T1000 (cell line): ENCODE results near the gene WNT11.

Experiments
- DNase-seq: peaks from one replicate; lab custom pipeline; 2025; ENCODE audit warnings: mixed read lengths; lab: John Stamatoyannopoulos, UW

Gene WNT11

DNA sequence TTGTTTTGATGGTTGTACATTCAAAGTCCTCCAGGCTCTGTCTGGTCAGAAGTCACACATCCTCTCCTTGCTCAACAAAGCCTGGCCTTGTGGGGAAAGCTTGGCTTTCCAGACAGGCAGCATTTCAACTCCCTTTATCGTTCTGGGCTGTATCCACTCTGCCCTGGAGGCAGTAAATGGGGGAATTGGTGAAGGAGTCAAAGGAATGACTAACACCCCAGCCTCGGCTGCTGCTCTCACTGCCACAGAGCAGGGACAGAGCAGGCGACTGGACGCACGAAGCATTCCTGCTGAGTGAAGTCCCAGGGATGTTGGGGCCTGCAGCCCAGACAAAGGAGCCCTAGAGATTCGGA, 52.8 kb downstream of the WNT11 start:
- peak; percentile 39 for DNase-seq

DNA sequence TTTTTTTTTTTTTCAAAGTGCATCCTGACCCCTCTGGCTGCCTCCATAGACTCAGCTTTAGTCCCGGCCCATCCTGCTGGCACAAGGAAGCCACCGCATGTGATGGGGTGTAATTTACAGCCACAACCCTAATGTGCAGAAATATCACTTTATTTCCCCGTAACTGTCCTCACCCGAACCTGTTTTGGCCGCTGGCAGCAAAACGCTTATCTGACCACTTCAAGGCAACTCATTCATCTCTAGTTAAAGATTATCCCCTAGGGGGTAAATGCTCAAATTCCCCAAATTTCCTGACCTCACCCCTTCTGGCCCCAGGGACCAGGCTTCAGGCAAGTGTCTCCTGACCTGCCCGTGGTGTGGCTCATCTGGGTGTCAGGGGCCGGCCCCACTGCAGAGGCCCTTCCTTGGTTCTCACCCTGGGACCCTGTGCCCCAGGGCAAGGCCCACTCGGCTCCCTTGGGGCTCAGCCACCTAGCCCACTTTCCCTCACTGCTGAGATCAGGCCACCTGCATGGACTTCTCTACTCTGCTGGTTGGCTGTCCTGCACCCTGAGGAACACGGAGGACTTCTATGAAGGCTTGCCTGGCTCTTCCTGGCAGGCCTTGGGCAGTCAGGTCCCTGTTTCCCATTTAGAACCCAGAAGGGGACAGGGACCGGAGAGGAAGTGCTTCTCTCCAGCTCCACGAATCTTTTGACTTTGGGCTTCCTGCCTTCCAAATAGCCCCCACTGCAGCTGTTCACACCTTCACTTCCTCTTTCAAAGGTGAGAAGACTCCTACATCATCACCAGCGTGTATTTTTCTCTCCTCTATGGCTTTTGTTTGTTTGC, 53.3 kb downstream of the WNT11 start:
- DNase-seq, result no peak

DNA sequence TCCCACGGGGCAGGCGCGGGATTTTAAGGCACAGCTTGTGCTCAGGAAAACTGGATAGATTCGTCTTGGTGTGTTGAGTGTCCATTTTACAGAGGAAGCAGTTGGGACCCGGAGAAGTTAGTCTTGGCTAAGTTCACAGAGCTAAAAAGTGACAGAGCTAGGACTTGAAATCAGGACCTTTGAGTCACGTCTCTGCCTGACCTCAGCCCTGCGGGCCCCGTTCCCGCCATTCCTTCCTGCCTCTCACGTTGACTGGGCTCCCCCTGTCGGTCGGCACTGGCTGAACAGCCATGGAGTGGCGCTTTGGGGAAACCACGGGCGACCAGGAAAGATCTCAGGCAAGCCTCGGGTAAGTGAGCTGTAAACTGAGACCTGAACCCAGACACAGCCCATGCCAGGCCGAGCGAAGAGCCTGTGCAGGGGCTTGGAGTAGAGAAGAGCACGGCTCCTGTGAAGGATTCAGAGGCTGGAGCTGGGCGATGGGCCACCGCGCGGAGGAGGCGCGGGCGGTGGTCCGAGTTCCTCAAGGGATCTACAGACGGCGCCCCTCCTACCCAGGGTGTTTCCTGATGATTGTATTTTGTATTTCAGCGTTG, 54.1 kb downstream of the WNT11 start:
- no peak for DNase-seq

GRCh38 chr11:76151556-76152085, 54.7 kb downstream of the WNT11 start:
- no peak for DNase-seq

DNA sequence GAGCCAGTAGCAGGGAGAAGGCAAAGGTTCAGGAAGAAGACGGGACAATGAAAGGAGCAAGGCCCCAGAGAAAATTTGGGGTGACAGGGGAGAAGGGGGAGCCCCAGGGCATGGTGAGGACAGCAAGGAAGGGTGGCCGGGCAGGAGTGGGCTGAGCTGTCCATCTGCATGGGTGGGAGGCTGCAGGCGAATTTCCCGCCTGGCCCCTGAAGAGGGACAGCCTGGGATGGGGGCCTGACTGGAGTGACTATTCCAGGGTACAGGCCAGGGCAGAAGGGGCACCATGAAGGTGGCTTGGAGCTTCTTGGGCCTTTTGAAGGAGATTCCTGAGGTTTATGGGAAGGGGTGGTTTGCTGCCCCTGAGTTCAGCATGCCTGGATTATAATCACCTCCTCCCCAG, 56.2 kb downstream of the WNT11 start:
- DNase-seq, result no peak

DNA sequence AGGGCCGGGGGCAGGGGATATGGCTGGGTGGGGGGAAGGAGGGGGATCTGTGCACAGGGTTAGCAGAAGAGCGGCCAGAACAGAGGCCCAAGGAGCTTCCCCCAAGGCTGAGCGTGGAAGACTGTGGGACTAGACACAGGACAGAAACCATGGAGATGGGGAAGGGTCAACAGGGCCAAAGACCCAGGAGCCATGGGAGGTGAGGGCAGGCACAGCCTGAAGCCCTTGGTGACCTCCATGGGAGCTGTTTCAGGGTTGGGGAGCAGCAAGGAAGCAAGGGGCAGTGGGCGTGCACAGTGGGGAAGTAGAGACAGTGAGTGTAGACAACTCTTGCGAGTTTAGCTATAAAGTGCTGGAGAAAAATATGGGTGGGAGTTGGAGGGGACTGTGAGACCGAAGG, 56.6 kb downstream of the WNT11 start:
- no peak for DNase-seq

GRCh38 chr11:76148941-76149613, 57.2 kb downstream of the WNT11 start:
- DNase-seq, result no peak

DNA sequence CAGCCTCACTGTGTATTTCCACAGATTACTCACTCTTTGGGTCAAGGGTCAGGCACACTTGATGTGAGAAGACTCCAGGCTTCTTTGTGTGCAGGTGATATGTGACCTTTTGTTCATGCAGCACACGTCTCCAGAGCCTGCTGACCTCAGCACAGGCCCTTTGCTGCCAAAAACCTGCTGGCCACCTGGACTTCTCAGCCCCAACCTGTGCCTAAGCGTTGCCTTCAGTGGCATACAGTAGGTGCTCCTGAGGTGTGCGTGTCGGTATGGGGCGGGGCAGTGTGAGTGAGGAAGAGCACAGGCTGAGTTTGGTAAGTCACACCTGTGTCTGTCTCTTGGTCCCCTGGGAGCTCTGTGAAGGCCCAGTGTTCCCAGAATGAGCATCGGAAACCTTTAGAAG, 58.1 kb downstream of the WNT11 start:
- no peak for DNase-seq

GRCh38 chr11:76147106-76147740, 59.1 kb downstream of the WNT11 start:
- no peak for DNase-seq

GRCh38 chr11:76143274-76143673, 63.0 kb downstream of the WNT11 start:
- no peak for DNase-seq

- DNase-seq, result no peak
Measured at GRCh38 chr11:76141901-76142588, 64.3 kb downstream of the WNT11 start.

- no peak for DNase-seq
Measured at GRCh38 chr11:76140912-76141574, 65.3 kb downstream of the WNT11 start.

GRCh38 chr11:76139314-76139713, 67.0 kb downstream of the WNT11 start:
- no peak for DNase-seq
